Heart right ventricle (tissue), 16 donors: ENCODE results near the gene CMTM5. TPM values are rescaled to one million over a fixed set of nuclear protein-coding genes. Genes with fewer than 3 reads are reported as not detected.

Experiments
- ATAC-seq, 8 donors: fragments of 200-7000 bp; cut with Tn5 transposase; one replicate each; pipeline ENCODE4 v1.9.1; 2020; ENCODE audit warnings: mild to moderate bottlenecking in 8 of 8, moderate library complexity in 8 of 8, moderate number of reproducible peaks in 1 of 8
- DNase-seq, 2 donors: peaks; one replicate each; pipeline ENCODE4 v3.0.0-alpha.2; 2020
- H3K27ac ChIP-seq, 10 donors: fragments of 200-600 bp; sonication (generic) in 2 of 10; one replicate each; pipeline versions ENCODE4 v1.5.0 to v1.8.0; 2020 to 2022; ENCODE audit warnings: mild to moderate bottlenecking in 3 of 10
- H3K27me3 ChIP-seq, 7 donors: fragments of 200-600 bp; one replicate each; pipeline ENCODE4 v1.8.0; 2021 to 2022; ENCODE audit warnings: mild to moderate bottlenecking in 2 of 7
- H3K36me3 ChIP-seq, 9 donors: fragments of 200-600 bp; sonication (generic) in 1 of 9; one replicate each; pipeline versions ENCODE4 v1.5.0 to v1.8.0; 2020 to 2022; ENCODE audit warnings: mild to moderate bottlenecking in 2 of 9
- H3K4me1 ChIP-seq, 9 donors: fragments of 200-600 bp; sonication (generic) in 1 of 9; one replicate each; pipeline versions ENCODE4 v1.5.0 to v1.8.0; 2020 to 2022; ENCODE audit warnings: mild to moderate bottlenecking in 4 of 9
- H3K4me3 ChIP-seq, 10 donors: fragments of 200-600 bp; sonication (generic) in 2 of 10; one replicate each; pipeline versions ENCODE4 v1.5.0 to v1.8.0; 2020 to 2022; ENCODE audit warnings: mild to moderate bottlenecking in 7 of 10, moderate library complexity in 2 of 10
- H3K9me3 ChIP-seq, 11 donors: fragments of 200-600 bp in 10 of 11; sonication (generic) in 2 of 11; one replicate each; pipeline versions ENCODE4 v1.5.0 to v1.8.0; 2013 to 2022; ENCODE audit warnings: mild to moderate bottlenecking in 2 of 11, control low read depth in 1 of 11, moderate library complexity in 1 of 11
- WGBS, 2 donors: extraction: QIAGEN DNeasy Blood & Tissue Kit; methylation state at CpG; one replicate each; pipeline ENCODE4 v1.1.7; 2013; ENCODE audit warnings: inconsistent platforms in 1 of 2; 5-methylcytosine and 5-hydroxymethylcytosine counted together
- intact Hi-C, 10 donors: fragments of 100-400 bp; cut with DNase I; formaldehyde crosslinking; loops; one replicate each; pipeline versions ENCODE4 v1.11.1 to v1.14.2; 2022
- long read RNA-seq, 3 donors: library from polyadenylated mRNA; unstranded; transcript quantifications; one replicate each; pipeline ENCODE4 v2.0.0, GENCODE V29; 2020 to 2021
- polyA plus RNA-seq, 2 donors: library from polyadenylated mRNA; stranded (reverse); fragments of 200-250 nt; gene quantifications; one replicate each; pipeline ENCODE4 v1.2.3, GENCODE V29; 2013
- total RNA-seq, 10 donors: library from RNA; stranded (reverse); fragmentation: NEBNext Ultra II Directional in 3 of 10; extraction: Animal tissue kit (Norgen Biotek cat#: 25700) in 3 of 10; gene quantifications; one replicate each; pipeline versions ENCODE4 v1.2.1 to v1.2.4, GENCODE V29; 2021 to 2023
- TF ChIP-seq, protein P1 (sequence below), 9 donors: fragments of 200-600 bp; sonication (generic) in 2 of 9; IDR thresholded peaks; one replicate each; pipeline versions ENCODE4 v1.5.0 to v1.8.0; 2021 to 2022; ENCODE audit warnings: antibody characterized with exemption in 9 of 9, mild to moderate bottlenecking in 5 of 9, moderate library complexity in 1 of 9
- donor health status: Arrhythmogenic right ventricular cardiomyopathy.
- donor health status: ischemic (EF 13 %, LVEDD 7.1; RV severe dilation, severe dysfunction).
- donor health status: healthy with polysubstance abuse.
- donor health status: DM: no; HTN: yes; CAD: no.
- donor health status: DM: no; HTN: no; CAD: no.
- donor health status: ischemic (EF 25% LVEDD 6.9; RV normal size, moderate dysfunction).
- donor health status: ischemic (EF 25% LVEDD 5.7; RV mildly dilated, moderate dysfunction).
- donor health status: healthy.
- donor health status: DM: yes; HTN: yes; CAD: no.
- donor health status: Ischemic cardiomyopathy.
- donor health status: ischemic (EF 35%, LVEDD 5.7; RV mildly dilated, moderate dysfunction).
- donor health status: nonischemic (EF 11% LVEDD 7.7; RV severe dilation, severe dysfunction).
- donor health status: DM: yes; HTN: yes; CAD: no.
- donor health status: PGD.
- donor health status: ischemic (EF 29% LVEDD 5.4; RV normal size, mild dysfunction).
- donor health status: nonischemic (EF 23%, LVEDD 6.1; RV moderate dilation, normal function).

Gene CMTM5, protein sequence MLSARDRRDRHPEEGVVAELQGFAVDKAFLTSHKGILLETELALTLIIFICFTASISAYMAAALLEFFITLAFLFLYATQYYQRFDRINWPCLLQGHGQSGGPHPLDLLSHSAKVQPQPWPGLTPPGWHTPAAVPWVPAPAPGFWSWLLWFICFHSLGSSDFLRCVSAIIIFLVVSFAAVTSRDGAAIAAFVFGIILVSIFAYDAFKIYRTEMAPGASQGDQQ
- under 1 TPM in 3 of 10 donors, not detected in 7; 0.32 to 0.53 (median 0.49) TPM for total RNA-seq
- polyA plus RNA-seq, result 1 to 10 TPM; 2.9 to 5.3 TPM
- long read RNA-seq, donor 1, partial matches to known transcripts, result 0 of 1 reads
- long read RNA-seq, donor 1, other reads (novel, unspliced or antisense), result 0 of 1 reads
- long read RNA-seq, donor 2, partial matches to known transcripts, result 0 of 3 reads
- long read RNA-seq, donor 2, other reads (novel, unspliced or antisense), result 3 of 3 reads
- long read RNA-seq, donor 3, result 0 reads

DNA sequence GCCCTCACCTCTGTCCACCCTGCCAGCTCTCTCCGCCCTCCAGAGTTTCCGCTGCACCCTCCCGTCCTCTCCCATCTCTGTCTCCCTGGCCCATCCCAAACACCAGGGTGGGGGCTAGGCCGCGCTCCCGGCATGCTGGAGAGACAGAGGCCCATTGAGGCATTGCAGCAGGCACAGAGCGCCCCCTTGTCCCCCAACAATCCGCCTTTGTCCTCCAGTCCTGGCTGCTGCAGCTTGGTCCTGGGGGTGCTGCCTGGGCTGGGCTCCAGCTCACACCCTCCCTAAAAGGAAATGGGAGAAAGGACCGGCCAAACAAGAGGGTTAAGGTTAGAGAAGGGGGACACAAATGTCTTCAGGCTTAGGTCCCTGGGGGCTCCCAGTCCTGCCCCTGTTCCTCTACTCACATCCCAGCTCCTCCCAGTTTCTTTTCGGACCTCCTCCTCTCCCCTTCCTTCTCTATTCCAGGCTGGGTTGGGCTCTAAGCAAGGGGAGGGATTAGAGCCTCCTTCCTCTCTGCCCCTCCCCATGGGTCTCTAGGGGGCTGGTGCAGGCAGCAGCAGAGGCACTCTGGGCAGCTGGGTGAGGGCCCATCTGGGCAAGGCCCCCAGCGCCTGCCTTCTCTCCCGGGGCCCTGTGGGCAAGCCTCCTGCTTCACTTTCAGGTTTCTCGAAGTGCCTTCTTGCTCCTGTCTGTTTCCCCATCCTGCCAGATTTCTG, at the start of gene CMTM5:
CMTM5 (plus strand) TSS at position 565 of the 716 bp plus-strand sequence. CDS start 206 bp downstream, outside the sequence.
- peak; percentile 2 to 75 (median 28) for ATAC-seq
- peaks cover 0 to 32% (median 8%) of the 10 kb centered on the region in 9 donors for H3K4me1 ChIP-seq
- peaks cover 0 to 16% (median 0%) of the 10 kb centered on the region in 9 donors for H3K36me3 ChIP-seq
- DNase-seq, result peak; percentile 48 to 60
- peak within 1 kb of the TSS in 5 of 10 donors; percentile 22 to 44 (median 30) for H3K27ac ChIP-seq
- intact Hi-C loops, result loop anchor here in 6 of 10 donors (2.0 to 10.0 kb wide), 5 partner anchors 48 to 114 kb away; no protein-coding TSS in a partner anchor
- peaks cover 0 to 7% (median 0%) of the 10 kb centered on the region in 7 donors for H3K27me3 ChIP-seq
- peak within 1 kb of the TSS in 6 of 10 donors; percentile 3 to 33 (median 24) for H3K4me3 ChIP-seq
- no peaks in the 10 kb centered on the region for H3K9me3 ChIP-seq
- WGBS, 2 donors, result 31 to 34% methylated on average over 13 of the region's 13 CpGs
- TF ChIP-seq, protein P1, sequence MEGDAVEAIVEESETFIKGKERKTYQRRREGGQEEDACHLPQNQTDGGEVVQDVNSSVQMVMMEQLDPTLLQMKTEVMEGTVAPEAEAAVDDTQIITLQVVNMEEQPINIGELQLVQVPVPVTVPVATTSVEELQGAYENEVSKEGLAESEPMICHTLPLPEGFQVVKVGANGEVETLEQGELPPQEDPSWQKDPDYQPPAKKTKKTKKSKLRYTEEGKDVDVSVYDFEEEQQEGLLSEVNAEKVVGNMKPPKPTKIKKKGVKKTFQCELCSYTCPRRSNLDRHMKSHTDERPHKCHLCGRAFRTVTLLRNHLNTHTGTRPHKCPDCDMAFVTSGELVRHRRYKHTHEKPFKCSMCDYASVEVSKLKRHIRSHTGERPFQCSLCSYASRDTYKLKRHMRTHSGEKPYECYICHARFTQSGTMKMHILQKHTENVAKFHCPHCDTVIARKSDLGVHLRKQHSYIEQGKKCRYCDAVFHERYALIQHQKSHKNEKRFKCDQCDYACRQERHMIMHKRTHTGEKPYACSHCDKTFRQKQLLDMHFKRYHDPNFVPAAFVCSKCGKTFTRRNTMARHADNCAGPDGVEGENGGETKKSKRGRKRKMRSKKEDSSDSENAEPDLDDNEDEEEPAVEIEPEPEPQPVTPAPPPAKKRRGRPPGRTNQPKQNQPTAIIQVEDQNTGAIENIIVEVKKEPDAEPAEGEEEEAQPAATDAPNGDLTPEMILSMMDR (IDR thresholded peaks at IDR 0.05), result no peak

DNA sequence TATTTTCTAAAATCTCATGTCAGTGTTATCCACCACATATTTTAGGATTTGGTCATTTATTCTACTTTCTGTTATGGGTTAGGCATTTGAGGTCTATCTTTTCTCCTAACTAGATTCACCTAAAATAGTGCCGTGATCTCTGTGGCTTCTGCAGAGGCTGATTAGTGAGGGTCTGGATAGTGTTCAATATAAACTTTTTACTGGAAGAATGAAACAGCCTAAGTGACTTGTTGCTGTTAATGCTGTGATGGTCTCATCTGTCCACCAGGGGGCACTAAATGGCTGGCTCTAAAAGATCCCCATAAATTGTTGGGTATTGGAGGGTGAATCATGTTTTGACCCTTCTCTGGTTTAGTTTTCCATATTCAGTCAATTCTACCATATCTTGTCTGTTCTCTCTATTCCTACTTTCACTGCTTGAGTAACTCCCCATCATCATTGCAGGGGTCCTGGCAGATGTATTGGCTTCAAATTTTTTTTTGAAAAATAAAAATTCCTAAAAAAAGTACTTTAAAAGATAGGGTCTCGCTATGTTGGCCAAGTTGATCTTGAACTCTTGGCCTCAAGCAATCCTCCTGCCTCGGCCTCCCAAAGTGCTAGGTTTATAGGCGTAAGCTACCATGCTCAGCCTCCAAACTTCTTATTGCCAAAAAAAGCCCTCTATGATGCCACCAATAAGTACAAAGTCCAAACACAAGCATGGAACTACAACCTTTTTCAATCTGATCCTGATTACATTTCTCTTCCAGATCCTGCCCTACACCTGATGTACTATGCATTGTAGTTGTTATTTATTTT, 48.7 kb upstream of the CMTM5 start:
- ATAC-seq (peak in 7 of 8 donors; percentile 55 to 78 (median 68)), DNase-seq (peak in 1 of 2 donors; percentile 73)
- no peaks in the 10 kb centered on the region for H3K9me3 ChIP-seq
- TF ChIP-seq, protein P1 (IDR thresholded peaks at IDR 0.05), result peak; percentile 80 to 94 (median 88)
- no peak overlapping the region for H3K27ac ChIP-seq
- peaks cover 0 to 1% (median 0%) of the 10 kb centered on the region in 7 donors for H3K27me3 ChIP-seq
- H3K4me1 ChIP-seq, result peaks cover 0 to 10% (median 6%) of the 10 kb centered on the region in 9 donors
- 41 to 45% methylated on average over 4 of the region's 4 CpGs for WGBS, 2 donors
- intact Hi-C loops, result loop anchor here (1.0 to 10.0 kb wide), 12 partner anchors 39 to 237 kb away; partner anchors contain the start of genes CMTM5 (in 3 of the 10), NGDN (in 3 of the 10), AP1G2 (in 2 of the 10) and THTPA (in 2 of the 10)
- peaks cover 0 to 35% (median 22%) of the 10 kb centered on the region in 9 donors for H3K36me3 ChIP-seq
- H3K4me3 ChIP-seq, result no peak overlapping the region

DNA sequence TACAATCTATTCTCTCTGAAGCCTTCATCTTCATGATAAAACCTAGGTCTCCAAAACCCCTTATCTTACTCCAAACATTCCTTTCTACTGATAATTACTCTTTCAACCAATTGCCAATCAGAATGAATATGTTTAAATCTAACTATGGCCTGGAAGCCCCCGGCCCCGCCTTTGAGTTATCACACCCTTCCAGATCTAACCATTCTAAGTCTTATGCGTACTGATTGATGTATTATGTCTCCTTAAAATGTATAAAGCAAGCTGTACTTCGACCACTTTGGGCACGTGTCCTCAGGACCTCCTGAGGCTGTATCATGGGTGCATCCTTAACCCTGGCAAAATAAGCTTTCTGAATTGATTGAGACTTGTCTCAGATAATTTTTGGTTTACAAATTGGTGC, 41.2 kb upstream of the CMTM5 start:
- intact Hi-C loops, result loop anchor here in 2 of 10 donors (5.0 to 10.0 kb wide), 2 partner anchors 37 to 71 kb away; partner anchors contain the start of gene IL25 (in 1 of the 2)
- TF ChIP-seq, protein P1 (IDR thresholded peaks at IDR 0.05), result no peak
- H3K27me3 ChIP-seq, result peaks cover 0 to 8% (median 0%) of the 10 kb centered on the region in 7 donors
- H3K36me3 ChIP-seq, result no peaks in the 10 kb centered on the region
- no peaks in the 10 kb centered on the region for H3K4me1 ChIP-seq
- no peak overlapping the region for H3K4me3 ChIP-seq
- H3K27ac ChIP-seq, result no peak overlapping the region
- DNase-seq (no peak), ATAC-seq (no peak)
- WGBS, 2 donors, result 86 to 93% methylated on average over 5 of the region's 5 CpGs
- peaks cover 0 to 12% (median 0%) of the 10 kb centered on the region in 11 donors for H3K9me3 ChIP-seq
